Measurements from ENCODE around the gene LRRFIP1.

Gene LRRFIP1

DNA sequence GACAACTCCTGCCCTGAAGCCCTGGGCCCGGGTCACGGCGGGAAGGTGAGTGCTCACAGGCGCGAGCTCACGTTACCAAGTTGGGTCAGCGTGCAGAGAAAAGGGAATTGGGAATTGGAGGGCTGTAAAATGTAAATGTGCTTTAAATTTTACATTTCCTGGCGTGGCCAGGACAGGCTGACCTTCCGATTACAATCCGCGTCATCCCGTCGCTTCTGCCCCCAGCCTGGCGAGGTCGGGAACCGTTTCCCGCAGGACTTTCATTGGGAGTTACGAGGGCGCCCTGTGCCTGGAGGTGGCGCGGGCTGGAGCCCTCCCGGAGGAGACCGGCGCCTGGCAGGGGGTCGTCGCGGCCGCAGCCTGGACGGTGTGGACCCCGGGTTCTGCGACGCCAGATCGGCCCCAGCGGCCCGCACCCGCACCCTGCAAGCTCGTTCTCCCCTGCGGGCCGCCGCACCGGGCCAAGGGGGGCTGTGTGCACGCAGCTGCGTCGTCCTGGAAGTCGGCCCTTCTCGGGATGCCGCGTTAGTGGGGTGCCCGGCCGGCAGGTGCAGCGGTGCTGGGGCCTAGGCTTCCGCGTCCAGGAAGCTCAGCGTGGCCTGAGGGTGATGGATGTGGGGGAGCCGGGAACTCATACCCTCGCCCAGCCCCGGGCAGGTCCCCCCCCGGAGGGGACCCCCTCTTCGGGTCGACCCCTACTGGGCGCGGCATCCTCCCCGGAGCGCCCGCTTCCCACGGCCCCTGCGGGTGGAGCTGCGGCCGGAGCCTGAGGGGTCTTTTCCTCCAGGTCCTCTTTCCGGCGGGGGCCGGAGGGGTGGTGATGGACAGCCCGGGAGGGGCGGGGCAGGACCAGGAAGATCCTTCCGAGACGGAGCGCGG is 63.9 kb downstream of the LRRFIP1 start:
- Histone ChIP-seq H3K9ac (ENCODE audit: low read depth, low read length) (peak overlapping the region; percentile 70), H3K27me3 (ENCODE audit: insufficient read depth, low read length, poor library complexity) (no peaks in the 10 kb centered on the region), H3K4me1 (ENCODE audit: insufficient read depth, low read length) (peaks cover 59% of the 10 kb centered on the region), H4K20me1 (ENCODE audit: insufficient read depth, low read length) (peaks cover 20% of the 10 kb centered on the region; the same call in 1 of the 2 replicates), H3K9me3 (ENCODE audit: insufficient read depth, low read length, severe bottlenecking) (no peaks in the 10 kb centered on the region), H3K36me3 (ENCODE audit: insufficient read depth, low read length) (no peaks in the 10 kb centered on the region; the same call in 1 of the 2 replicates), H2AFZ (ENCODE audit: low read depth, low read length) (peak overlapping the region; percentile 82), H3K27ac (ENCODE audit: low read length) (peak overlapping the region; percentile 62), H3K79me2 (ENCODE audit: insufficient read depth, low read length) (peaks cover 40% of the 10 kb centered on the region), H3K4me3 (ENCODE audit: low read depth in 1 of 2, low read length in 2 of 2) (peak overlapping the region; percentile 48 to 72), H3K4me2 (ENCODE audit: insufficient read depth, low read length) (peak overlapping the region; percentile 84)
- no peak for TF ChIP-seq EZH2 (IDR thresholded peaks at IDR 0.05; ENCODE audit: borderline replicate concordance, low read depth, low read length, severe bottlenecking)
- TF ChIP-seq, protein P1, sequence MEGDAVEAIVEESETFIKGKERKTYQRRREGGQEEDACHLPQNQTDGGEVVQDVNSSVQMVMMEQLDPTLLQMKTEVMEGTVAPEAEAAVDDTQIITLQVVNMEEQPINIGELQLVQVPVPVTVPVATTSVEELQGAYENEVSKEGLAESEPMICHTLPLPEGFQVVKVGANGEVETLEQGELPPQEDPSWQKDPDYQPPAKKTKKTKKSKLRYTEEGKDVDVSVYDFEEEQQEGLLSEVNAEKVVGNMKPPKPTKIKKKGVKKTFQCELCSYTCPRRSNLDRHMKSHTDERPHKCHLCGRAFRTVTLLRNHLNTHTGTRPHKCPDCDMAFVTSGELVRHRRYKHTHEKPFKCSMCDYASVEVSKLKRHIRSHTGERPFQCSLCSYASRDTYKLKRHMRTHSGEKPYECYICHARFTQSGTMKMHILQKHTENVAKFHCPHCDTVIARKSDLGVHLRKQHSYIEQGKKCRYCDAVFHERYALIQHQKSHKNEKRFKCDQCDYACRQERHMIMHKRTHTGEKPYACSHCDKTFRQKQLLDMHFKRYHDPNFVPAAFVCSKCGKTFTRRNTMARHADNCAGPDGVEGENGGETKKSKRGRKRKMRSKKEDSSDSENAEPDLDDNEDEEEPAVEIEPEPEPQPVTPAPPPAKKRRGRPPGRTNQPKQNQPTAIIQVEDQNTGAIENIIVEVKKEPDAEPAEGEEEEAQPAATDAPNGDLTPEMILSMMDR (IDR thresholded peaks at IDR 0.05; ENCODE audit: borderline replicate concordance, extremely low read depth, low read length, poor library complexity, severe bottlenecking): no peak
- DNase-seq (no peak), ATAC-seq (ENCODE audit: insufficient read depth, low read depth) (no peak; the same call in 2 of the 3 replicates)

DNA sequence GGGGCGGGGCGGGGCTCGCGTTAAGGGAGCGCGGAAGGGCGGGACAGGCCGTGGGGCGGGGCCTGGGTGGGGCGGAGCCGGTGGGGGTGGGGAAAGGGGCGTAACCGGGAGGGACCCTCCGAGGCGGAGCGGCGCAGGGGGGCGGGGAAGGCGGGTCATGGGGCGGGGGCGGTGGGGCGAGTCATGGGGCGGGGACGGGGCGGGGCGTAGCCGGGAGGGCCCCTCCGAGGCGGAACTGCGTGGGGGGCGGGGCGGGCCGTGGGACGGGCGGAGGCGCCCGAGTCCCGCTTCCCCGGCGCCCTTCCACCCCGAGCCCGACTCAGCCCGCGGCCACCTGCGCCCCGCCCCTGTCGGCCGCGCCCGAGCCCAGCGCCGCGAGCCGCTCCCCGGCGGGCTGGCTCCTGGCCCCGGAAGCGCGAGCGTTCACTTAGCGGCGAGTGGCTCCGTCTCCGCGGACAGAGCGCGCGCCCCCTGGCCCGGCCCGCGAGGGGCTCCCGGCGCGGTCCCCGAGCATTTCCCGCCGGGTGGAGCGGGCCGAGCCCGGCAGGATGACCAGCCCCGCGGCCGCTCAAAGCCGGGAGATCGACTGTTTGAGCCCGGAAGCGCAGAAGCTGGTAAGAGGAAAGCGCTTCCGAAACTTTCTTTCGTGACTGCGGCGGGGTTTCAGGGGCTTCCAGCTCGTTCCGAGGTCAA is 64.7 kb downstream of the LRRFIP1 start:
- H3K4me2 ChIP-seq (ENCODE audit: insufficient read depth, low read length): peak overlapping the region; percentile 87
- ATAC-seq (ENCODE audit: insufficient read depth, low read depth) (peak; percentile 78), DNase-seq (peak; percentile 93)
- no peaks in the 10 kb centered on the region for H3K9me3 ChIP-seq (ENCODE audit: insufficient read depth, low read length, severe bottlenecking)
- no peak for TF ChIP-seq EZH2 (IDR thresholded peaks at IDR 0.05; ENCODE audit: borderline replicate concordance, low read depth, low read length, severe bottlenecking)
- TF ChIP-seq, protein P1 (IDR thresholded peaks at IDR 0.05; ENCODE audit: borderline replicate concordance, extremely low read depth, low read length, poor library complexity, severe bottlenecking): no peak
- peak overlapping the region; percentile 92 for H3K9ac ChIP-seq (ENCODE audit: low read depth, low read length)
- peaks cover 48% of the 10 kb centered on the region for H3K79me2 ChIP-seq (ENCODE audit: insufficient read depth, low read length)
- H4K20me1 ChIP-seq (ENCODE audit: insufficient read depth, low read length): peaks cover 28% of the 10 kb centered on the region
- peak overlapping the region; percentile 82 for H2AFZ ChIP-seq (ENCODE audit: low read depth, low read length)
- peak overlapping the region; percentile 81 for H3K27ac ChIP-seq (ENCODE audit: low read length)
- no peaks in the 10 kb centered on the region for H3K27me3 ChIP-seq (ENCODE audit: insufficient read depth, low read length, poor library complexity)
- H3K4me3 ChIP-seq (ENCODE audit: low read depth in 1 of 2, low read length in 2 of 2): peak overlapping the region; percentile 91 to 97
- H3K36me3 ChIP-seq (ENCODE audit: insufficient read depth, low read length): no peaks in the 10 kb centered on the region; the same call in 1 of the 2 replicates
- peaks cover 65% of the 10 kb centered on the region for H3K4me1 ChIP-seq (ENCODE audit: insufficient read depth, low read length)

DNA sequence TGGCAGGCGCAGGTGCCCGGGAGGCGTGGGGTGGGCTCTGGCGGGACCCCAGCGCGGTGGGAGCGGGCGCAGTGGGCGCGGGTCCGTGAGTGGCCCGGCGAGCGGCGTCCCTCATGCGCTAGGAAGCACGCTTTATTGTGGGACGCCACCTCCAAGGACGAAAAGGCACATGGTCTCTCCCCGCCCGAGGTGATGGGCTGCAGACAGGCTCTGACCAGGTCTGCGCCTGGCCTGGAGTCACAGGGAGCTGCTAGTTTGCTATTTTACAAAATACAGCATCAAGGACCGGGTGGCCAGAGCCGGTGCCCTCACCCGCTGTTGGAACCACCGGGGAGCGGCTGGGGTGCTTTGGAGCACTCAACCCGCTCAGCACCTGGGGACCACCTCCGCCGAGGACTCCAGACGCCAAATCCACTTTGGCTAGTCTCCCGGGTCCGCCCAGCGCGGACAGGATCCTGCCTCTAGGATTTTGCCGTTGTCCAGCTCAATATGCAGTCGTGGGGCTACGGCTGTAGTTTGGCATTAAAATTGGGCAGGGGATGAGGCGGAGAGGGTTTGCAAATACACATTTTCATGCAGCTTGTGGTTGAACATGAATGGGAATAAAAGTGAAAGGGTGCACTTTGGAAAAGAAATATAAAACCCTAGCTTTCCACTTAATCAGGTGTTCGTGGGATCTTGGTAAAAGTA is 65.4 kb downstream of the LRRFIP1 start:
- DNase-seq (no peak), ATAC-seq (ENCODE audit: insufficient read depth, low read depth) (peak; percentile 8)
- H3K36me3 ChIP-seq (ENCODE audit: insufficient read depth, low read length): no peaks in the 10 kb centered on the region; the same call in 1 of the 2 replicates
- H3K27ac ChIP-seq (ENCODE audit: low read length): peak overlapping the region; percentile 81
- H3K27me3 ChIP-seq (ENCODE audit: insufficient read depth, low read length, poor library complexity): no peaks in the 10 kb centered on the region
- H3K9ac ChIP-seq (ENCODE audit: low read depth, low read length): peak overlapping the region; percentile 92
- H3K4me1 ChIP-seq (ENCODE audit: insufficient read depth, low read length): peaks cover 71% of the 10 kb centered on the region
- H3K79me2 ChIP-seq (ENCODE audit: insufficient read depth, low read length): peaks cover 55% of the 10 kb centered on the region
- H3K4me3 ChIP-seq (ENCODE audit: low read depth in 1 of 2, low read length in 2 of 2): peak overlapping the region; percentile 91 to 97
- H4K20me1 ChIP-seq (ENCODE audit: insufficient read depth, low read length): peaks cover 34% of the 10 kb centered on the region
- H3K9me3 ChIP-seq (ENCODE audit: insufficient read depth, low read length, severe bottlenecking): no peaks in the 10 kb centered on the region
- TF ChIP-seq, protein P1 (IDR thresholded peaks at IDR 0.05; ENCODE audit: borderline replicate concordance, extremely low read depth, low read length, poor library complexity, severe bottlenecking): no peak
- no peak for TF ChIP-seq EZH2 (IDR thresholded peaks at IDR 0.05; ENCODE audit: borderline replicate concordance, low read depth, low read length, severe bottlenecking)
- H3K4me2 ChIP-seq (ENCODE audit: insufficient read depth, low read length): peak overlapping the region; percentile 87
- peak overlapping the region; percentile 79 for H2AFZ ChIP-seq (ENCODE audit: low read depth, low read length)
